DMS 273 (cell line): ENCODE measurements around the gene ERAP2.
"Not testable (repeated sequence)": the region's sequence is repeated elsewhere in the genome, so short reads cannot be mapped to it uniquely, and the experiment has no call there.

ENCODE experiments used
- DNase-seq: peaks from one replicate; lab custom pipeline; 2025; ENCODE audit not compliant: unreplicated experiment; lab: John Stamatoyannopoulos, UW

Gene ERAP2

DNA sequence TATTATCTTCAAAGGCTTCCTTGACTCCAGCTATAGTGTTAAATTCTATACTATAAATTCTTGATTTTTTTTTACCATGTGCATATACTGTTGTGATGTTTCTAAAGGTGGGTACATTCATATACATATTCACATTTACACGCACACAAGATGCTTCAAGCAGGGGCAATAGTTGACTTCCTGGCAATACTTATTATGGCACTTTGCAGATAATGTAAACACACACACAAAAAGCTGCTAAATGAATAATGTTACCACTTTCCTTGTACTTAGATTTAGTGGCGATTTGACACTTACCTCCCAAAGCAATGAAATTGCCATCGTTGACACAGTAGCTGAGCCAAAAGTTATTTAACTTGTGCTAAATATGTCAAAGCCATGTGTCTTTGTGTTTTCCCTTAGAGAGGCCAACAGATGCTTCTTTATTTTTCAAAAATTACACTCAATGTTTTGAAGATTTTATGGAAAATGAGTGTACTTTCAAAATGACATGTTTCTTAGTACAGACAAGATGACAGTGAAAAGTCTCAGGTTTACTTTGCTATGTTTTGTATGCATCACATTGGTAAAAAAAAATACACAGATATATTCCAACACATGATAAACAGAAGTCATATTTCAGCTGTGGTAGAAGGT lies 12.2 kb upstream of the ERAP2 start:
- DNase-seq, result no peak

GRCh38 chr5:96864922-96865530 lies 11.3 kb upstream of the ERAP2 start:
- no peak for DNase-seq

GRCh38 chr5:96868603-96869371 lies 7.5 kb upstream of the ERAP2 start:
- peak; percentile 74 for DNase-seq

- no peak for DNase-seq
These were observed 7.0 kb upstream of the ERAP2 start for GRCh38 chr5:96869372-96869641.

DNA sequence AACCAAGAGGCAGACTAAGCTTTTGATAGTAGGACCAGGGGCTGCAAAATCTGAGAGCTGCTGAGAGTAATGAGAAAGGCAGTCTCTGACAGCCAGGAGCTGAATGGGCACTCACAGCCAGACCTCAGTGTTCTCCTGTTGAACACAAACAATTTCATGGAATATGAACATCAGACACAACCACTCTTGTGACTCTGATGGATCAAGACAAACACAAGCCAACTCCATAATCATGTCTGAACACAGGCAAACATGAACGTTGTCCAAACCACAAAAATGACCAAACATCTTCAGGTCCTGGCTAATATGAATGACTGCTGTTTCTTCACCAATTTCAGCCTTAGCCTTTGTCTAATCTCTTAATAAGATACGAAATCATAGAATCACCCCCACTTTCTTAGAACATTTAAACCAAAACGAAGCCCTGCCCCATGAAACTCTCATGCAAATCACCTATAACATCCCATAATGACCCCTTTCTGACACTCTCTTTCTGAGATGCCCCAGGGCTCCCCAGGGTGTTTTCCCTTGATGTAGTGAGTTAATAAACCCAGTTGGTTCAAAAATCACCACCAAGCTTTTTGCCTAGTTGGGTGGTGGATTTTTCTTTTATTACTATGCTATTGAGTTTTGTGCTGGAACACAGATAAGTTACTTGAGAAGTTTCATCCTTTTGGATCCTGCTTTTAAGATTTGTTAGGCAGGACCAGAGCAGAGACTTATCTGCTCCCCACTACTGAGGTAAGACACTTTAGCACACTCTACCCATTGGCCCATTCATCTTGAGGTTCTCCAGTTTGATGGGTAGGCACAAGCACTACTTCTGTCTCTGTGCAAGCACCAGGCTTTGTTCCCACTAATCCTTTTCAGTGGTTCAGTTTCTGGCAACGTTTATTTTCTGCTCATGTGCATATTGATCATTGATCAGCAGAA lies 5.9 kb upstream of the ERAP2 start:
- DNase-seq, result no peak

GRCh38 chr5:96871027-96871399 lies 5.3 kb upstream of the ERAP2 start:
- no peak for DNase-seq

- DNase-seq, result no peak
These were observed 4.6 kb upstream of the ERAP2 start for GRCh38 chr5:96871686-96872085.

DNA sequence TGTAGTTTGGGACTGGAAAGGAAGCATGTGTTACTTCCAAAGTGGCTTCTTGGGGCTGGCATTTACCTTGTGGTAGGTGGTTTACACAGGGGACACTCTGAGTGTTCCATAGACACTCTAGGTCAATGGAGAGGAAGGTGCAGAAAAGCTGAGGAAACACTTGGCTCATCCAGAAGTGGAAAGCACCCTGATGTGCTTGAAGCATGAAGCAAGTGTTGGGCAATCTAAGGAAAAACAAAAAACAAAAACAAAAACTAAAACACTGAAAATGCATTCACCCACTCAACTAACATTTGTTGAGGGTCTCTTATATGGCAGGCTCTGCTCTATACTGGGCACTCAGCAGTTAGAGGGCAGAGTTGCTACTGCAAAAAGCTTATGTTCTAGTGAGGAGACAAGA lies 2.9 kb upstream of the ERAP2 start:
- DNase-seq, result no peak

GRCh38 chr5:96874631-96875030 lies 1.7 kb upstream of the ERAP2 start:
- DNase-seq, result no peak

DNA sequence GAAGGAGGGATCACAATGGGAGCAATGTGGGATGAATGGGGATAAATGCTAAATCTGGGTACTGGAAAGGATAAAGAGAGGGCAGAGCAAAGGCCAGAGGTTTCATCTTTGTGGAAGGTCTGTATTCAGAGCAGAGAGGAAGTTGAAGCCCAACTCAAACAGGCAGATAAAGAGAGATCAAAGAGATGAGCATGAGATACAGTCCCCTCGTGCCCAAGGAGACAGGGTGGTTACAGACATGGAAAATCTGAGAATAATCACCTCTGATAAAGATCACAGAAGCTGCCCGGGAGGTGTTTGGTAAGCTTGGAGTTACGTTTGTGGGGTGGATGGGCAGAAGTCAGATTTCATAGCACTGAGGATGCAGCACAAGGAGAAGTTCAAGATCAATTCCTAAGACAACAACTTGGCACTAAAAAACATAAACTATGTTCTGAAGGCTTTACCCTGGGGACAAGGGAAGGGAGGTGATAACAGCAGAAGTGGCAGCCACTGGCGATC lies 459 bp upstream of the ERAP2 start:
- DNase-seq, result peak; percentile 49

- not testable (repeated sequence) for DNase-seq
These were observed 723 bp downstream of the ERAP2 start for GRCh38 chr5:96876977-96877469.

- DNase-seq, result no peak
These were observed 3.4 kb downstream of the ERAP2 start for GRCh38 chr5:96879665-96880064.

DNA sequence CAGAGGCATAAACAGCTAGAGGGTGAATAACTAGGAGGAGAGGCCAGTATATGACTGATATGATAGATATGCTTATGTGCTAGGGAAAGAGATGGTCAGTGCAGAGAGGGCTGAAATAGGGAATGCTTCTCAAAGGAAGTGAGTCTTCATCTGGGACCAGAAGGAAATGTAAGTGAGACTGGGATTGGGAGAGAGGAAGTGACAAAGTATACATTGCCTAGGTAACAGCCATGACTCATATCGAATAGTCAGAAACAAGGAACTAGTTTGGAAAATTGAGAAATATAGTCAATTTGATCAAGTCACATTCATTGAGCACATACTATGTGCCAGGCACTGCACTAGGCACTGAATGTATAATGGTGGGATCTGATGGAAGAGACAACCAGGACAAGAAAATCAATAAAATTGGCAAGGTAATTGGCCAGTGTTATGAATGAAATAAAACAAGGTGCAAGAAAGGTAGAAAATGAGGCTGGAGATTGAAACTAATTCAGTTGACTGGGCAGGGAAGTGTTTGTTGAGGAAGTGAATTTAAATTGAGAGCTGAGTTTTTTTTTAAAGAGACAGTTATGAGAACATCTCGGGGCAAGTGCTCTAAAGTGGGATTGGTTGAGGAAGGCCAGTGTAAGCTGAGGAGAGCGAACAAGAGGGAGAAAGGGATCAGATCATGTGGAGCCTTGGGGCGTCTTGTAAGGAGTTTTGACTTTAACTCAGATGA lies 4.3 kb downstream of the ERAP2 start:
- DNase-seq, result no peak

GRCh38 chr5:96881511-96882115 lies 5.3 kb downstream of the ERAP2 start:
- no peak for DNase-seq

DNA sequence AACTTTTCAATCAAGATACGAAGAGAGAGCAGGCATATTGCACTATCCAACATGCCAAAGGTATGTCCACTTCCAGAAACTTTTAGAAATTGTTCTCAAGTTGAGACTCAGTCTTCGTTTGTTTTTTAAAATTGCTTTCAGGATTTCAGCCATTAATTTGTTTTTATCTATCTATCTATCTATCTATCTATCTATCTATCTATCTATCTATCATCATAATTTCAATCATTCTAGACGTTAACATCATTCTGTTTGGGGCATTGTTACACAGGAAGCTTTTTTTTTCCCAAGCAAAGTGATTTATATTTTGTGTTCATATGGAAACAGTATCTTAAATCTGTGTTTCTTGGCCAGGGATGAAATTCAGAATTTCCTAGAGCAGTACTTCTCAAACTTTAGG lies 7.6 kb downstream of the ERAP2 start:
- no peak for DNase-seq

DNA sequence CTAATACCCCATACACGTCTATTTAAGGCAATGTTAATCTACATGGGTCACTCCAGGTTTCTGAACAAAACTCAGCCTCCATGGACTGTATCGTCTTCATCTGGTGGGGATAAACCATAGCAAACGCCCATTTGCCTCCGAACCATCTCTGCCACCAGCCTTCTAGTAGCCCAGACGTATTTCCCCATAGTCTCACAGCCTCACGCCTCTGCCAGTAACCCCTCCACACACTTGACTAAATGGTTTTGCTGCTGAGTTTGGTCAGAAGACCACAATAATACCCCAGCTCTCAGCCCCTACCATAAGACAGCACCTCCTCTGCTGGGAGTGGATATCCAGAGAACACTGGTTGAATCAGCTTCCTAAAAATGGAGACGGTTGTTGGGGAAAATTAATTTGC lies 8.7 kb downstream of the ERAP2 start:
- DNase-seq, result no peak

DNA sequence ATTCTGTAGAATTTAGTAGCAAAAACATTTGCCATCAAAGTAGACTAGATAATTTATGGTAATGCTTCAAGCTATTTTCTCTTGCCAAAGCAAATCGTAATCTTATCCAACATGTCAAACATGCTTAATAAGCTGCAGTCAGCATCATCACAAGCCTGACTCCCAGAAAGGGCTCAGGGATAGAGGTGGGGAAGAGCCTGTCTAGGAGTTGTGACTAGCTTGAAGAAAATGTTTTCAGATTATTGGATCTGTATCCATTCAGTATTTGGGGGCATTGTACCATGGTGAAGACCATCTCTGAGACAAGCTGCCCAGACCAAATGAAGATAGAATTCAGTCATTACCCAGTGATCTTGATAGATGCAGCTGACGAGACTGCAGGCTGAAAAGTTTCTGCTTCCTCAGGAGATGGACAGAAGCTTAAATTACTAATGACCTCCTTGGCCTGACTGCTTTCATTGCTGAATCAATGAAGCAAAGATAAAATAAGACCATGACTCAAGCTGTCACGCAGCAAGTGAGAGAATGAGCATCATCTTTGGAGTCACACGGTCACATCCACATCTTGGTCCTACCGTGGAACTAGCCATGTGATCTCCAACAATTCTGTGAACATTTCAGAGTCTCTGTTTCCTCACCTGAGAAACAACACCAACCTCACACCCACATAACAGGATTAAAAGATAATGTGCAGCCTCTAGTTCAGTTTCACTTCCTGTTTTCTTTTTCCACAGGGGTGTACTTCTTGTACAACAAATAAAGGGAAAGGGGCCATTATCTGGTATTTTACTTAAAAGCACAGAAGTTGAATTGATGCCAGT lies 9.4 kb downstream of the ERAP2 start:
- DNase-seq, result no peak

GRCh38 chr5:96893342-96893741 lies 17.0 kb downstream of the ERAP2 start:
- no peak for DNase-seq

DNA sequence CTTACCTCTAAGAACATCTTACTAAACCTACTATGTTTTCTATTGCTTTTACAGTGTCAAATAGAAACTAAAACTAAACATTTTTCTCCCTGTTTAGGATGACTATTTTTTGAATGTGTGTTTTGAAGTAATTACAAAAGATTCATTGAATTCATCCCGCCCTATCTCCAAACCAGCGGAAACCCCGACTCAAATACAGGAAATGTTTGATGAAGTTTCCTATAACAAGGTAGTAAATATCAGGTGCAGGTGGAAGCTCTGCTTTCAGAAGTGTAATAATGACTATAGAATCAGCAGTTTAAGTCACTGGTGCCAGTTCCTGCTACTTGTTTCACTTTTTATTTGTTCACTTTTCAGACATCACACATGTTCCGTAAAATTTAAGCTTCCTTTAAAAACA lies 20.0 kb downstream of the ERAP2 start:
- DNase-seq, result no peak
